H1 (cell line): Measurements from ENCODE around the gene POLL.

ENCODE experiments used
- BRCA1 ChIP-seq: IDR thresholded peaks from 2 replicates; pipeline ENCODE4 v1.6.1; 2012; ENCODE audit warnings: low read depth, low read length, improper control_type of control experiment
- JUND ChIP-seq: IDR thresholded peaks from 2 replicates; pipeline ENCODE4 v1.6.1; 2011; ENCODE audit warnings: mild to moderate bottlenecking, improper control_type of control experiment, low read length
- KDM1A ChIP-seq: fragments of 200-600, 300-600 bp; sonication (generic); IDR thresholded peaks from 2 replicates; pipeline ENCODE4 v1.7.1; 2016; ENCODE audit warnings: mild to moderate bottlenecking, low read length, borderline replicate concordance
- POLR2AphosphoS5 ChIP-seq: IDR thresholded peaks from 2 replicates; pipeline ENCODE4 v1.6.1; 2011; ENCODE audit warnings: low read depth, low read length
- SIRT6 ChIP-seq: IDR thresholded peaks from one replicate; pipeline ENCODE4 v1.7.1; 2012; ENCODE audit warnings: low read length, inconsistent platforms
- SP2 ChIP-seq: IDR thresholded peaks from 2 replicates; pipeline ENCODE4 v1.6.1; 2012; ENCODE audit warnings: mild to moderate bottlenecking, low read length, inconsistent platforms
- TF ChIP-seq, protein P1 (sequence below), 3 experiments: IDR thresholded peaks; 1 replicate in 2 of 3; 2 replicates in 1 of 3; pipeline versions ENCODE4 v1.5.1 to v1.6.1; 2011; ENCODE audit warnings: low read length in 3 of 3, mild to moderate bottlenecking in 3 of 3, inconsistent platforms in 2 of 3, low read depth in 1 of 3, moderate library complexity in 1 of 3; ENCODE audit not compliant: insufficient read depth in 1 of 3; ENCODE audit errors: control extremely low read depth in 1 of 3

DNA sequence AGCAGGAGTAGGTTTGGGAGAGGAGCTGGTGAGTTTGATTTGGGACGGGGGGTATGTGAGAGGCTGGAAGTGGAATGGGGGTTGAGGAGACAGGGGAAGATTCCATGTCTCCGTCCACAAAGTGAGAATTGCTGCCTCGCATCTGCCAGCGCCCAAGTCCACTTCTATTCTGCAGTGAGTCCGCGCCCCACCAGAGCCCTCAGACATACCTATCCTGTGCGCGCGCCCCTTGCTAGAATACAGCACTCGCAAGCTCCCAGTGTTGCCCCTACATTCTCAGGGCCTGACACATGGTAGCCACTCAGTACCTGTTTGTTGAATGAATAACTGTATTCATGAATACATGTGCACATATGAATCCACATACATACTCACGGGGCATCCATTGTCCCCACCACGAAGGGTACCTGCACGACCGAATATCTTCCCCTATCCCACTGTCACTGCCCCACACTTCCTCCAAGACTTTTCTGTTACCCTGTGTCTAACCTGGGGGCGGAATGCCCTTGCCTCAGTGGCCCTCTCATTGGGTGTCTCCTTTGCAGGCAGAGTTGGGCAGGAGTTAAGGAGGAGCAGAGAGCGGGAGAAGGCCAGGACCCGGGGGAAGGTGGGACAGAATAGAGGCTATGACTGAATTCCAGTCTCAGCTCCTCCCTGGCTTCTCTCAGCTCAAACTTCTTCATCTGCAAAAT lies 19.9 kb downstream of the POLL start:
- TF ChIP-seq SP2 (no peak), JUND (no peak), BRCA1 (no peak), SIRT6 (no peak), POLR2AphosphoS5 (no peak), KDM1A (no peak)
- TF ChIP-seq, protein P1, sequence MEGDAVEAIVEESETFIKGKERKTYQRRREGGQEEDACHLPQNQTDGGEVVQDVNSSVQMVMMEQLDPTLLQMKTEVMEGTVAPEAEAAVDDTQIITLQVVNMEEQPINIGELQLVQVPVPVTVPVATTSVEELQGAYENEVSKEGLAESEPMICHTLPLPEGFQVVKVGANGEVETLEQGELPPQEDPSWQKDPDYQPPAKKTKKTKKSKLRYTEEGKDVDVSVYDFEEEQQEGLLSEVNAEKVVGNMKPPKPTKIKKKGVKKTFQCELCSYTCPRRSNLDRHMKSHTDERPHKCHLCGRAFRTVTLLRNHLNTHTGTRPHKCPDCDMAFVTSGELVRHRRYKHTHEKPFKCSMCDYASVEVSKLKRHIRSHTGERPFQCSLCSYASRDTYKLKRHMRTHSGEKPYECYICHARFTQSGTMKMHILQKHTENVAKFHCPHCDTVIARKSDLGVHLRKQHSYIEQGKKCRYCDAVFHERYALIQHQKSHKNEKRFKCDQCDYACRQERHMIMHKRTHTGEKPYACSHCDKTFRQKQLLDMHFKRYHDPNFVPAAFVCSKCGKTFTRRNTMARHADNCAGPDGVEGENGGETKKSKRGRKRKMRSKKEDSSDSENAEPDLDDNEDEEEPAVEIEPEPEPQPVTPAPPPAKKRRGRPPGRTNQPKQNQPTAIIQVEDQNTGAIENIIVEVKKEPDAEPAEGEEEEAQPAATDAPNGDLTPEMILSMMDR (IDR thresholded peaks at IDR 0.05; ENCODE audit: control extremely low read depth in 1 of 3, insufficient read depth in 1 of 3, low read depth in 1 of 3, low read length in 3 of 3) = no peak
